Activated B cell treated with CpG ODN at 0.5 μM for 24 hours (primary cell): ENCODE measurements around the gene HOXB6. TPM values are rescaled to one million over a fixed set of nuclear protein-coding genes. Genes with fewer than 3 reads are reported as not detected.
A peak's percentile ranks its signal among the peaks of the same experiment; 100 is the strongest.

Experiments
- ATAC-seq: fragments of 200-7000 bp; cut with Tn5 transposase; one replicate; pipeline ENCODE4 v1.10.0; 2021; ENCODE audit warnings: low read depth, mild to moderate bottlenecking, moderate library complexity
- CTCF ChIA-PET: fragments of 350-600 bp; sonication (Branson Sonifier 250); formaldehyde crosslinking; loops from one replicate; lab custom pipeline; 2021; ENCODE audit warnings: antibody characterized with exemption; lab: Charles Lee
- POLR2A ChIA-PET: fragments of 350-600 bp; sonication (Branson Sonifier 250); formaldehyde crosslinking; loops from one replicate; lab custom pipeline; 2021; ENCODE audit warnings: antibody characterized with exemption; lab: Charles Lee
- DNase-seq: peaks from one replicate; pipeline ENCODE4 v3.0.0; 2022
- H3K27ac Mint-ChIP-seq: one replicate; pipeline ENCODE4 v1.8.0; 2020; ENCODE audit warnings: mixed read lengths
- H3K27me3 Mint-ChIP-seq: one replicate; pipeline ENCODE4 v1.8.0; 2021; ENCODE audit warnings: mixed read lengths
- H3K36me3 Mint-ChIP-seq: one replicate; pipeline ENCODE4 v1.8.0; 2021; ENCODE audit warnings: low read depth, mixed read lengths
- H3K4me1 Mint-ChIP-seq: one replicate; pipeline ENCODE4 v1.8.0; 2021; ENCODE audit warnings: mixed read lengths
- H3K4me3 Mint-ChIP-seq: one replicate; pipeline ENCODE4 v1.8.0; 2020; ENCODE audit warnings: mild to moderate bottlenecking, mixed read lengths
- H3K9me3 Mint-ChIP-seq: one replicate; pipeline ENCODE4 v1.8.0; 2020; ENCODE audit warnings: mixed read lengths
- CTCF ChIP-seq: fragments of 200-600 bp; IDR thresholded peaks from one replicate; pipeline ENCODE4 v1.8.0; 2022; ENCODE audit warnings: antibody characterized with exemption, mild to moderate bottlenecking
- intact Hi-C: fragments of 100-400 bp; cut with micrococcal nuclease; formaldehyde crosslinking; loops from one replicate; pipeline ENCODE4 v1.15.1; 2024
- total RNA-seq: library from RNA; stranded (reverse); gene quantifications from 2 replicates; pipeline ENCODE4 v1.2.3, GENCODE V29; 2022

Gene HOXB6
- total RNA-seq, 1 donor from 2014 or later = not detected

- peaks cover 37% of the 10 kb centered on the region for H3K4me1 Mint-ChIP-seq
- H3K36me3 Mint-ChIP-seq = peaks cover 7% of the 10 kb centered on the region
- H3K4me3 Mint-ChIP-seq = peak overlapping the region; percentile 95
- no peaks in the 10 kb centered on the region for H3K9me3 Mint-ChIP-seq
- ATAC-seq = no peak
- no peak for TF ChIP-seq CTCF
- peak overlapping the region; percentile 59 for H3K27ac Mint-ChIP-seq
- DNase-seq = no peak
- H3K27me3 Mint-ChIP-seq = peaks cover 48% of the 10 kb centered on the region
- CTCF ChIA-PET = no interaction called here
- intact Hi-C loops = loop anchor here (1.0 to 10.0 kb wide), 4 partner anchors 33 to 766 kb away; partner anchors contain the start of genes HOXB4, IGF2BP1 and SCRN2
- POLR2A ChIA-PET = no interaction called here
These were observed 6.4 kb upstream of the HOXB6 start for GRCh38 chr17:48611213-48611612.

GRCh38 chr17:48610282-48611211 is 5.8 kb upstream of the HOXB6 start, which contains the start of gene HOXB7:
TSS of gene HOXB7 (minus strand) at chr17:48611017. CDS start at chr17:48610918, 99 bp downstream.
- Mint-ChIP-seq H3K27ac (peak within 1 kb of the TSS; percentile 59), H3K27me3 (peaks cover 42% of the 10 kb centered on the region), H3K9me3 (no peaks in the 10 kb centered on the region), H3K4me1 (peaks cover 37% of the 10 kb centered on the region), H3K4me3 (peak within 1 kb of the TSS; percentile 95), H3K36me3 (peaks cover 7% of the 10 kb centered on the region)
- TF ChIP-seq CTCF = no peak
- POLR2A ChIA-PET = interaction anchor here (0.6 to 0.7 kb wide), 3 partner anchors 9 to 562 kb away, joined by 3 to 5 read pairs (median 5); no protein-coding TSS in a partner anchor
- intact Hi-C loops = loop anchor here (1.0 to 10.0 kb wide), 4 partner anchors 32 to 766 kb away; partner anchors contain the start of genes HOXB4, IGF2BP1 and SCRN2
- CTCF ChIA-PET = interaction anchor here (2.7 kb wide), 1 partner anchor 9 kb away, joined by 16 read pairs; no protein-coding TSS in a partner anchor
- DNase-seq (peak; percentile 68), ATAC-seq (peak; percentile 43)

GRCh38 chr17:48609759-48610281 is 5.0 kb upstream of the HOXB6 start:
- Mint-ChIP-seq H3K4me1 (peaks cover 35% of the 10 kb centered on the region), H3K36me3 (peaks cover 7% of the 10 kb centered on the region), H3K27ac (no peak overlapping the region), H3K27me3 (peaks cover 40% of the 10 kb centered on the region), H3K4me3 (peak overlapping the region; percentile 95), H3K9me3 (no peaks in the 10 kb centered on the region)
- no peak for ATAC-seq
- ChIA-PET POLR2A (interaction anchor here (0.6 to 0.7 kb wide), 3 partner anchors 8 to 561 kb away, joined by 3 to 5 read pairs (median 5); no protein-coding TSS in a partner anchor), CTCF (interaction anchor here (2.7 kb wide), 1 partner anchor 10 kb away, joined by 16 read pairs; no protein-coding TSS in a partner anchor)
- intact Hi-C loops = loop anchor here (5.0 to 10.0 kb wide), 3 partner anchors 137 to 765 kb away; partner anchors contain the start of genes IGF2BP1 and SCRN2
- DNase-seq = no peak
- no peak for TF ChIP-seq CTCF

- intact Hi-C loops = no loop called here
- ChIA-PET CTCF (interaction anchor here (1.3 to 2.7 kb wide), 2 partner anchors 10 to 16 kb away, joined by 5 to 16 read pairs; partner anchors contain the start of gene HOXB5), POLR2A (no interaction called here)
- Mint-ChIP-seq H3K36me3 (peaks cover 7% of the 10 kb centered on the region), H3K27ac (no peak overlapping the region), H3K9me3 (no peaks in the 10 kb centered on the region), H3K4me3 (peak overlapping the region; percentile 36), H3K4me1 (peaks cover 33% of the 10 kb centered on the region), H3K27me3 (peaks cover 44% of the 10 kb centered on the region)
- no peak for TF ChIP-seq CTCF
- no peak for DNase-seq
- no peak for ATAC-seq
These were observed 4.2 kb upstream of the HOXB6 start for GRCh38 chr17:48609033-48609432.
